A172 (cell line): Measurements from ENCODE around the gene SCP2. TPM values are rescaled to one million over a fixed set of nuclear protein-coding genes. Genes with fewer than 3 reads are reported as not detected.

Experiments
- DNase-seq: peaks from one replicate; pipeline ENCODE4 v3.0.0-alpha.2; 2015; ENCODE audit warnings: low spot score
- total RNA-seq: library from RNA; depleted of rRNA; stranded (reverse); fragments of >200 nt; shearing (Covaris generic); gene quantifications from 2 replicates; pipeline ENCODE4 v1.2.3, GENCODE V29; 2014; rRNA removed

Gene SCP2
- 180 and 182 TPM in 2 replicates for total RNA-seq

GRCh38 chr1:52927212-52928014 is at the start of gene SCP2:
TSS of gene SCP2 (plus strand) at chr1:52927276. CDS start at chr1:52927397, 121 bp downstream.
- DNase-seq: no peak

- DNase-seq: no peak
Measured at GRCh38 chr1:52877554-52877953, 49.5 kb upstream of the SCP2 start.

- no peak for DNase-seq
Measured at GRCh38 chr1:52880206-52880605, 46.9 kb upstream of the SCP2 start.

- no peak for DNase-seq
Measured at GRCh38 chr1:52887483-52887882, 39.6 kb upstream of the SCP2 start.

- no peak for DNase-seq
Measured at GRCh38 chr1:52892424-52893215, 34.5 kb upstream of the SCP2 start.

- DNase-seq: no peak
Measured at GRCh38 chr1:52899445-52899894, 27.6 kb upstream of the SCP2 start.

GRCh38 chr1:52900402-52900801 is 26.7 kb upstream of the SCP2 start:
- no peak for DNase-seq

GRCh38 chr1:52901384-52901783 is 25.7 kb upstream of the SCP2 start:
- DNase-seq: no peak

GRCh38 chr1:52904208-52904926 is 22.7 kb upstream of the SCP2 start:
- no peak for DNase-seq

- peak; percentile 45 for DNase-seq
Measured at GRCh38 chr1:52904927-52905698, 22.0 kb upstream of the SCP2 start.

GRCh38 chr1:52906135-52906603 is 20.9 kb upstream of the SCP2 start:
- DNase-seq: no peak

- DNase-seq: no peak
Measured at GRCh38 chr1:52907068-52907811, 19.8 kb upstream of the SCP2 start.

GRCh38 chr1:52907812-52908153 is 19.3 kb upstream of the SCP2 start:
- DNase-seq: no peak

GRCh38 chr1:52911541-52911940 is 15.5 kb upstream of the SCP2 start:
- no peak for DNase-seq

GRCh38 chr1:52913014-52913413 is 14.1 kb upstream of the SCP2 start:
- DNase-seq: no peak

GRCh38 chr1:52913537-52913936 is 13.5 kb upstream of the SCP2 start:
- no peak for DNase-seq

- DNase-seq: no peak
Measured at GRCh38 chr1:52914463-52914862, 12.6 kb upstream of the SCP2 start.

GRCh38 chr1:52915211-52915854 is 11.7 kb upstream of the SCP2 start:
- no peak for DNase-seq

- DNase-seq: no peak
Measured at GRCh38 chr1:52915855-52916220, 11.2 kb upstream of the SCP2 start.

GRCh38 chr1:52916241-52916975 is 10.7 kb upstream of the SCP2 start:
- DNase-seq: no peak
